HEK293T (cell line): ENCODE data around the gene PRIMPOL.

Experiments
- CTCF ChIA-PET: fragments of 350-600 bp; formaldehyde crosslinking; extraction: SDS; loops from one replicate; lab custom pipeline; 2021; ENCODE audit warnings: antibody characterized with exemption, inconsistent platforms; lab: Yijun Ruan, JAX
- POLR2A ChIA-PET: fragments of 350-600 bp; formaldehyde crosslinking; extraction: SDS; loops from one replicate; lab custom pipeline; 2020; ENCODE audit warnings: antibody characterized with exemption, inconsistent platforms; lab: Yijun Ruan, JAX
- DNase-seq: peaks from one replicate; pipeline ENCODE4 v3.0.0; 2012; ENCODE audit warnings: mixed read lengths; ENCODE audit errors: extremely low spot score
- ARNT ChIP-seq: fragments of 450-650 bp; IDR thresholded peaks from 2 replicates; pipeline ENCODE4 v1.6.1; 2017; ENCODE audit warnings: mild to moderate bottlenecking
- BHLHE40 ChIP-seq: fragments of 450-650 bp; IDR thresholded peaks from 2 replicates; pipeline ENCODE4 v1.6.1; 2016; ENCODE audit warnings: mild to moderate bottlenecking, moderate library complexity, borderline replicate concordance
- CTBP1 ChIP-seq: fragments of 450-650 bp; IDR thresholded peaks from 2 replicates; pipeline ENCODE4 v1.6.1; 2016; ENCODE audit warnings: borderline replicate concordance
- ELF4 ChIP-seq: fragments of 450-650 bp; IDR thresholded peaks from 2 replicates; pipeline ENCODE4 v1.6.1; 2017; ENCODE audit warnings: antibody characterized with exemption
- FOXA1 ChIP-seq: fragments of 450-650 bp; IDR thresholded peaks from 2 replicates; pipeline ENCODE4 v1.6.1; 2016; ENCODE audit warnings: mild to moderate bottlenecking
- FOXK2 ChIP-seq: fragments of 450-650 bp; IDR thresholded peaks from 2 replicates; pipeline ENCODE4 v1.6.1; 2016; ENCODE audit warnings: mild to moderate bottlenecking
- FOXM1 ChIP-seq: fragments of 450-650 bp; IDR thresholded peaks from 2 replicates; pipeline ENCODE4 v1.6.1; 2017; ENCODE audit warnings: mild to moderate bottlenecking, borderline replicate concordance
- HDGF ChIP-seq: fragments of 450-650 bp; IDR thresholded peaks from 2 replicates; pipeline ENCODE4 v1.6.1; 2017; ENCODE audit warnings: antibody characterized with exemption, borderline replicate concordance
- L3MBTL2 ChIP-seq: fragments of 450-650 bp; conservative IDR thresholded peaks from 2 replicates; pipeline ENCODE4 v1.6.1; 2016; ENCODE audit warnings: mild to moderate bottlenecking
- LEF1 ChIP-seq: fragments of 450-650 bp; IDR thresholded peaks from 2 replicates; pipeline ENCODE4 v1.6.1; 2017; ENCODE audit warnings: mild to moderate bottlenecking, borderline replicate concordance
- NFRKB ChIP-seq: fragments of 450-650 bp; IDR thresholded peaks from 2 replicates; pipeline ENCODE4 v1.6.1; 2016; ENCODE audit warnings: mild to moderate bottlenecking, moderate library complexity
- PKNOX1 ChIP-seq: fragments of 450-650 bp; IDR thresholded peaks from 2 replicates; pipeline ENCODE4 v1.6.1; 2016
- SP1 ChIP-seq: fragments of 450-650 bp; IDR thresholded peaks from 2 replicates; pipeline ENCODE4 v1.6.1; 2017
- SUZ12 ChIP-seq: fragments of 450-650 bp; IDR thresholded peaks from 2 replicates; pipeline ENCODE4 v1.6.1; 2016; ENCODE audit warnings: mild to moderate bottlenecking
- TARDBP ChIP-seq: fragments of 450-650 bp; IDR thresholded peaks from 2 replicates; pipeline ENCODE4 v1.6.1; 2016
- ZNF384 ChIP-seq: fragments of 450-650 bp; IDR thresholded peaks from 2 replicates; pipeline ENCODE4 v1.6.1; 2016

Gene PRIMPOL

GRCh38 chr4:184643731-184644130 lies 5.8 kb upstream of the PRIMPOL start:
- POLR2A ChIA-PET: no interaction called here
- TF ChIP-seq CTBP1 (no peak), NFRKB (no peak), BHLHE40 (no peak), L3MBTL2 (no peak), FOXK2 (no peak), SP1 (no peak), LEF1 (no peak), PKNOX1 (no peak), SUZ12 (no peak), TARDBP (no peak), ARNT (no peak), FOXM1 (no peak)
- no peak for DNase-seq
- CTCF ChIA-PET: interaction anchor here (0.7 kb wide), 1 partner anchor 229 kb away, joined by 3 read pairs; no protein-coding TSS in a partner anchor

- DNase-seq: no peak
- POLR2A ChIA-PET: interaction anchor here (0.9 to 1.3 kb wide), 2 partner anchors 90 to 170 kb away, joined by 4 read pairs; partner anchors contain the start of genes CENPU and IRF2
- CTCF ChIA-PET: no interaction called here
- no peak for TF ChIP-seq FOXK2
- TF ChIP-seq L3MBTL2: no peak
- TF ChIP-seq ARNT: no peak
- no peak for TF ChIP-seq NFRKB
- no peak for TF ChIP-seq PKNOX1
- no peak for TF ChIP-seq LEF1
- TF ChIP-seq BHLHE40: no peak
- no peak for TF ChIP-seq CTBP1
- TF ChIP-seq FOXA1: no peak
- no peak for TF ChIP-seq FOXM1
- TF ChIP-seq TARDBP: no peak
- no peak for TF ChIP-seq SUZ12
- TF ChIP-seq SP1: no peak
- TF ChIP-seq ZNF384: no peak
- no peak for TF ChIP-seq ELF4
- TF ChIP-seq HDGF: no peak
Measured at GRCh38 chr4:184644553-184645307, 4.8 kb upstream of the PRIMPOL start.

GRCh38 chr4:184645904-184646610 lies 3.5 kb upstream of the PRIMPOL start:
- no peak for TF ChIP-seq TARDBP
- TF ChIP-seq ZNF384: no peak
- no peak for TF ChIP-seq ELF4
- TF ChIP-seq SUZ12: no peak
- TF ChIP-seq PKNOX1: no peak
- POLR2A ChIA-PET: interaction anchor here (0.6 kb wide), 1 partner anchor 88 kb away, joined by 3 read pairs; the partner anchor contains the start of gene CENPU
- CTCF ChIA-PET: no interaction called here

GRCh38 chr4:184647266-184648053 lies 2.1 kb upstream of the PRIMPOL start:
- TF ChIP-seq SP1: no peak
- TF ChIP-seq ELF4: no peak
- no peak for TF ChIP-seq FOXM1
- ChIA-PET POLR2A (interaction anchor here (1.0 to 3.8 kb wide), 7 partner anchors 8 to 172 kb away, joined by 3 to 13 read pairs (median 7); partner anchors contain the start of gene CENPU), CTCF (interaction anchor here (0.7 kb wide), 1 partner anchor 348 kb away, joined by 5 read pairs; no protein-coding TSS in a partner anchor)
- no peak for DNase-seq

More at GRCh38 chr4:184645904-184646610, 3.5 kb upstream of the PRIMPOL start:
- no peak for DNase-seq

- TF ChIP-seq FOXM1: no peak
- TF ChIP-seq PKNOX1: no peak
- TF ChIP-seq SUZ12: no peak
- no peak for TF ChIP-seq ZNF384
- TF ChIP-seq NFRKB: no peak
- no peak for TF ChIP-seq L3MBTL2
- no peak for TF ChIP-seq FOXK2
- no peak for TF ChIP-seq BHLHE40
- no peak for DNase-seq
- ChIA-PET CTCF (interaction anchor here (0.5 to 1.5 kb wide), 2 partner anchors 33 to 346 kb away, joined by 3 to 4 read pairs; no protein-coding TSS in a partner anchor), POLR2A (interaction anchor here (1.0 to 3.8 kb wide), 8 partner anchors 9 to 173 kb away, joined by 3 to 17 read pairs (median 8); partner anchors contain the start of gene CENPU)
Measured at GRCh38 chr4:184648054-184648312, 1.6 kb upstream of the PRIMPOL start.
